ENCODE data around the gene NTMT1. TPM values are rescaled to one million over a fixed set of nuclear protein-coding genes. Genes with fewer than 3 reads are reported as not detected.

NTMT1 gene
- total and polyA plus RNA-seq, 9 of the 15 experiments (the other 6 are each of a cell fraction or from before 2014, with no cell fraction given), result 42.1 to 116 (median 74.7) TPM

- ChIA-PET CTCF (ENCODE audit: low intra/inter-chr PET ratio) (no interaction called here), POLR2A (no interaction called here)
- BruUV-seq (replicated peaks), result no TSS peak
- no peak overlapping the region for H3K9ac ChIP-seq (ENCODE audit: insufficient read depth in 1 of 2, low read depth in 2 of 2, low read length in 2 of 2)
- in situ Hi-C loops (cut with MboI) (no loop called here), intact Hi-C loops (cut with micrococcal nuclease) (no loop called here)
- H3K9me3 ChIP-seq (replicated peaks; ENCODE audit: control insufficient read depth, insufficient read depth, low read depth, low read length), result no peaks in the 10 kb centered on the region
- no peak overlapping the region for H3K4me2 ChIP-seq (ENCODE audit: insufficient read depth, low read length)
- TF ChIP-seq ZFP36 (IDR thresholded peaks at IDR 0.05; ENCODE audit: low read depth, low read length, partially characterized antibody) (peak; percentile 97), RCOR1 (IDR thresholded peaks at IDR 0.05; ENCODE audit: borderline replicate concordance in 1 of 2, low read depth in 2 of 2, low read length in 2 of 2) (0 out of 4 replicates have a peak, but pooled peaks of 1 of the 2 experiments have one; percentile 25), RBM14 (IDR thresholded peaks at IDR 0.05; ENCODE audit: borderline replicate concordance, insufficient read depth, low read depth, low read length) (no peak), PRDM10 (IDR thresholded peaks at IDR 0.05; ENCODE audit: partially characterized antibody) (no peak), RBM25 (IDR thresholded peaks at IDR 0.05; ENCODE audit: low read depth, low read length, severe bottlenecking) (peak; percentile 57), SMARCA5 (IDR thresholded peaks at IDR 0.05) (peak; percentile 81), KLF16 (IDR thresholded peaks at IDR 0.05) (no peak), BCOR (IDR thresholded peaks at IDR 0.05) (peak; percentile 78), ZNF436 (CRISPR knock-in tag; IDR thresholded peaks at IDR 0.05) (peak; percentile 41; the same call in 1 of the 2 replicates), KDM1A (IDR thresholded peaks at IDR 0.05) (0 out of 4 replicates have a peak, but pooled peaks of 1 of the 2 experiments have one; percentile 29)
- TF ChIP-seq, protein P1, sequence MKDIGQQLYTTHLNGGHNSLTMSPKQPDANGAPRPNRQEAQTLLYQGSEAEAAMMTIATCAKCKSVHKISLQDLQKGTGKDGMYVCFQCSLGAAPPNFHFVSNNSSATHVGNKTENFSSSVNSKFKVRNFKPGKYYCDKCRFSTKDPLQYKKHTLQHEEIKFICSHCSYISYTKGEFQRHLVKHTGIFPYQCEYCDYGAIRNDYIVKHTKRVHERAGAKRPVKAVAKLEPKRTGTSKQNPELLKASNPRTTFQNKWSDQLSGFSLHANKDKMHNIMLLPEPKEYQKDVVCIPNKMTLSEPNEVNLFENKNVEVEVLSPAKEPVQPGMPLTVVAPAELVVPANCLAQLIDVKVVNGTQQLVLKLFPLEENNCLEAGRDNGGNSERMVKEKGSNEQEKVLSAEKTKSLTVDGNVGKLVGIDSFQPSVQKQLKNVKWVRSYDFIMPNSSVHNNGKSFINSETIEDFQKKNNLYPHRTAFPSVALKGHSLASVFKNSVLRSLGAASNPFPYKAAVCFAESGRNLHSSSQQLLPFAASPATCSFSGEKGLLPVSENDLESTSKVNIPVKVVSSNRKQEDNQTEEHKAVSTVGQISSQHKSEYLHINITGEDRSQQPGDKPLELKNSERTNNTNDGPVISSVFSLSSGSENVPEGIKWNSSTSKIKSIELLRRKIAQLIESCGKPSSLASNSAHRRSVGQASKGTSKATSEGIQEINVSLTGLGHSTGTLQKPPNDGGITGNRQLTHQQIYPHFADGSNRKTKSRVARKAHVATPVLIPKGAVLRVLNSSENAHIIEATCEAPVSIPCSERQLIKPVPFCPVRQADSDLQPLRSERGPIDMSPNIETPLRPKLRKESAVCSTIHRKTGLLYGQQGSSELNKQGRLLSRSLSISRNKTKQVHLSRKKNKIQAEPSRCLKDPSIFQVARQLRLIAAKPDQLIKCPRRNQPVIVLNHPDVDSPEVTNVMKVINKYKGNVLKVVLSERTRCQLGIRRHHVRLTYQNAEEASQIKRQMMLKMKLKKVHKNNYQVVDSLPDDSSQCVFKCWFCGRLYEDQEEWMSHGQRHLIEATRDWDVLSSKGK (CRISPR knock-in tag; IDR thresholded peaks at IDR 0.05), result no peak
- TF ChIP-seq, protein P2, sequence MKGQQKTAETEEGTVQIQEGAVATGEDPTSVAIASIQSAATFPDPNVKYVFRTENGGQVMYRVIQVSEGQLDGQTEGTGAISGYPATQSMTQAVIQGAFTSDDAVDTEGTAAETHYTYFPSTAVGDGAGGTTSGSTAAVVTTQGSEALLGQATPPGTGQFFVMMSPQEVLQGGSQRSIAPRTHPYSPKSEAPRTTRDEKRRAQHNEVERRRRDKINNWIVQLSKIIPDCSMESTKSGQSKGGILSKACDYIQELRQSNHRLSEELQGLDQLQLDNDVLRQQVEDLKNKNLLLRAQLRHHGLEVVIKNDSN (CRISPR knock-in tag; IDR thresholded peaks at IDR 0.05), result 0 out of 2 replicates have a peak, but pooled peaks have one; percentile 20
- DNase-seq (ENCODE audit: extremely low read depth in 1 of 4, low spot score in 3 of 4), result no peak
- H3K79me2 ChIP-seq (ENCODE audit: control insufficient read depth, insufficient read depth, low read length), result no peaks in the 10 kb centered on the region
- H3K27ac ChIP-seq (ENCODE audit: extremely low read depth, low read depth, low read length), result no peak overlapping the region
- no peak for FAIRE-seq
- H4K20me1 ChIP-seq (replicated peaks; ENCODE audit: control insufficient read depth, insufficient read depth, low read length), result no peaks in the 10 kb centered on the region
- H2AFZ ChIP-seq (ENCODE audit: low read depth, low read length), result no peak overlapping the region
- ATAC-seq, result no peak
- 36% methylated on average over 3 of the region's 3 CpGs for WGBS (ENCODE audit: insufficient coverage, low coverage, missing lambda C conversion rate)
- H3K9me1 ChIP-seq (ENCODE audit: control insufficient read depth, insufficient read depth, low read length), result no peaks in the 10 kb centered on the region
- H3K4me1 ChIP-seq (replicated peaks in 1 of 2; ENCODE audit: control insufficient read depth in 2 of 2, insufficient read depth in 2 of 2, low read length in 2 of 2), result peaks cover 2 to 21% of the 10 kb centered on the region in 2 experiments; a peak in 4 of 5 replicates
- no peaks in the 10 kb centered on the region for H3K36me3 ChIP-seq (ENCODE audit: control insufficient read depth, insufficient read depth, low read length)
- H3K27me3 ChIP-seq (ENCODE audit: control insufficient read depth in 2 of 2, insufficient read depth in 2 of 2, low read length in 2 of 2), result no peaks in the 10 kb centered on the region
- no peak overlapping the region for H3K4me3 ChIP-seq
These were observed 46.7 kb upstream of the NTMT1 start for GRCh38 chr9:129579294-129579693.

Measured in K562 (cell line).